ENCODE results near the gene CREBBP.
"Not testable (repeated sequence)": the region's sequence is repeated elsewhere in the genome, so short reads cannot be mapped to it uniquely, and the experiment has no call there.

The CREBBP gene

GRCh38 chr16:3909791-3910583 lies 29.5 kb upstream of the CREBBP start:
- Histone ChIP-seq H3K27me3 (ENCODE audit: control insufficient read depth in 1 of 2, insufficient read depth in 2 of 2, low read length in 2 of 2) (no peaks in the 10 kb centered on the region), H3K9ac (ENCODE audit: low read length in 2 of 2) (no peak overlapping the region), H3K4me3 (ENCODE audit: low read length in 2 of 2) (no peak overlapping the region), H3K36me3 (ENCODE audit: control insufficient read depth in 2 of 2, insufficient read depth in 2 of 2, low read length in 2 of 2) (no peaks in the 10 kb centered on the region), H3K4me1 (ENCODE audit: control insufficient read depth, insufficient read depth, low read length) (no peaks in the 10 kb centered on the region), H3K9me3 (ENCODE audit: control insufficient read depth in 2 of 2, low read length in 2 of 2) (no peaks in the 10 kb centered on the region), H3K27ac (ENCODE audit: low read length) (no peak overlapping the region)

- no peak overlapping the region for H3K4me3 ChIP-seq (ENCODE audit: low read length in 2 of 2)
- no peak overlapping the region for H3K9ac ChIP-seq (ENCODE audit: low read length in 2 of 2)
- H3K4me1 ChIP-seq (ENCODE audit: control insufficient read depth, insufficient read depth, low read length): no peaks in the 10 kb centered on the region
- H3K27me3 ChIP-seq (ENCODE audit: control insufficient read depth in 1 of 2, insufficient read depth in 2 of 2, low read length in 2 of 2): no peaks in the 10 kb centered on the region
- no peaks in the 10 kb centered on the region for H3K36me3 ChIP-seq (ENCODE audit: control insufficient read depth in 2 of 2, insufficient read depth in 2 of 2, low read length in 2 of 2)
- no peak overlapping the region for H3K27ac ChIP-seq (ENCODE audit: low read length)
- H3K9me3 ChIP-seq (ENCODE audit: control insufficient read depth in 2 of 2, low read length in 2 of 2): no peaks in the 10 kb centered on the region
Observed at GRCh38 chr16:3908951-3909437, 28.5 kb upstream of the CREBBP start.

DNA sequence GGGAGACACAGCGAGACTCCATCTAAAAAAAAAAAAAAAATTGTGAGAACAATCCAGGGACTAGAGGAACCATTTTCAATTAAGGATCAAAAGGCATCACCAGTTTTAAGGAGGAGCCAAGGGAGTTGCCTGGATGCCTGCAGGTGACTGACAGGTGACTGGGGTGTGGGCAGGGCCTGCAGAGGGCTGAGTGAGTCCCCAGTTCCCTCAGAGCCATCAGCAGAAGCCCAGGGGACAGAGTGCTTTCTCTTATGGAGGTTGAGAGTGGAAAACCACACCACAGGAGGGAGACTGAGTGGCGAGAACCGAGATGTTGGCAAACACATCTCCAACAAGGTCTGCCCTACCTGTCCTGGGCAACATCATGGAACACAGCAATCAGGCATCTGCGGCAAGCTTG lies 27.1 kb upstream of the CREBBP start:
- Histone ChIP-seq H3K9ac (ENCODE audit: low read length in 2 of 2) (no peak overlapping the region), H3K27ac (ENCODE audit: low read length) (no peak overlapping the region), H3K4me3 (ENCODE audit: low read length in 2 of 2) (no peak overlapping the region), H3K27me3 (ENCODE audit: control insufficient read depth in 1 of 2, insufficient read depth in 2 of 2, low read length in 2 of 2) (no peaks in the 10 kb centered on the region), H3K9me3 (ENCODE audit: control insufficient read depth in 2 of 2, low read length in 2 of 2) (no peaks in the 10 kb centered on the region), H3K36me3 (ENCODE audit: control insufficient read depth in 2 of 2, insufficient read depth in 2 of 2, low read length in 2 of 2) (no peaks in the 10 kb centered on the region), H3K4me1 (ENCODE audit: control insufficient read depth, insufficient read depth, low read length) (no peaks in the 10 kb centered on the region)

DNA sequence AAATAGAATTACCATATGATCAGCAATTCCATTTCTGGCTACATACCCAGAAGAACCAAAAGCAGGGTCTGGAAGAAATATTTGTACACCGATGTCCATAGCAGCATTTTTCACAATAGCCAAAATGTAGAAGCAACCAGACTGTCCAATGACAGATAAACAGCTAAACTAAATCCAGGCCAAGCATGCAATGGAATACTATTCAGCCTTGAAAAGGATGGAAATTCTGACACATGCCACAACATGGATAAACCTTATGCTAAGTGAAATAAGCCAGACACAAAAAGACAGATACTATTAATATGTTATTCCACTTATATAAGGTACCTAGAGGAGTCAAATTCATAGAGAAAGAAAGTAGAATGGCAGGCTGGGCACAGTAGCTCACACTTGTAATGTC lies 25.9 kb upstream of the CREBBP start:
- Histone ChIP-seq H3K4me1 (ENCODE audit: control insufficient read depth, insufficient read depth, low read length) (no peaks in the 10 kb centered on the region), H3K9ac (ENCODE audit: low read length in 2 of 2) (no peak overlapping the region), H3K4me3 (ENCODE audit: low read length in 2 of 2) (no peak overlapping the region), H3K36me3 (ENCODE audit: control insufficient read depth in 2 of 2, insufficient read depth in 2 of 2, low read length in 2 of 2) (no peaks in the 10 kb centered on the region), H3K27ac (ENCODE audit: low read length) (no peak overlapping the region), H3K27me3 (ENCODE audit: control insufficient read depth in 1 of 2, insufficient read depth in 2 of 2, low read length in 2 of 2) (no peaks in the 10 kb centered on the region), H3K9me3 (ENCODE audit: control insufficient read depth in 2 of 2, low read length in 2 of 2) (no peaks in the 10 kb centered on the region)

- Histone ChIP-seq H3K27me3 (ENCODE audit: control insufficient read depth in 1 of 2, insufficient read depth in 2 of 2, low read length in 2 of 2) (no peaks in the 10 kb centered on the region), H3K27ac (ENCODE audit: low read length) (no peak overlapping the region)
Observed at GRCh38 chr16:3904875-3905274, 24.4 kb upstream of the CREBBP start.

DNA sequence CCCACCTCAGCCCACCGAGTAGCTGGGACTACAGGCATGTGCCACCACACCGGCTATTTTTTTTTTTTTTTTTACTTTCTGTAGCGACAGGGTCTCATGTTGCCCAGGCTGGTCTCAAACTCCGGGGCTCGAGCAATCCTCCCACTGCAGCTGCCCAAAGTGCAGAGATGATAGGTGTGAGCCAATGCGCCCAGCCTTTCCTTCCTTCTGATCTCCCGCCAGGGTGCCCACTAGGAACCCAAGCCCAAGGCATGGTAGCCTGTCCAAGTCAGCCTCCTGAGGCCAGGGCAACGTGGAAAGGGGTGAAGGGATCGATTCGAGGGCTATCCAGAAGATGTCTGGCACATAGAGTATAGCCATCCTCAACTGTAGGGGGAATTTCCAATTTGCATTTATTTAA lies 9.6 kb upstream of the CREBBP start:
- Histone ChIP-seq H3K27ac (ENCODE audit: low read length) (no peak overlapping the region), H3K36me3 (ENCODE audit: control insufficient read depth in 2 of 2, insufficient read depth in 2 of 2, low read length in 2 of 2) (no peaks in the 10 kb centered on the region), H3K9ac (ENCODE audit: low read length in 2 of 2) (no peak overlapping the region), H3K27me3 (ENCODE audit: control insufficient read depth in 1 of 2, insufficient read depth in 2 of 2, low read length in 2 of 2) (no peaks in the 10 kb centered on the region), H3K9me3 (ENCODE audit: control insufficient read depth in 2 of 2, low read length in 2 of 2) (peaks cover 0 to 3% of the 10 kb centered on the region in 2 donors), H3K4me3 (ENCODE audit: low read length in 2 of 2) (no peak overlapping the region), H3K4me1 (ENCODE audit: control insufficient read depth, insufficient read depth, low read length) (no peaks in the 10 kb centered on the region)

More at GRCh38 chr16:3904875-3905274, 24.4 kb upstream of the CREBBP start:
- Histone ChIP-seq H3K4me3 (ENCODE audit: low read length in 2 of 2) (no peak overlapping the region), H3K9ac (ENCODE audit: low read length in 2 of 2) (no peak overlapping the region), H3K9me3 (ENCODE audit: control insufficient read depth in 2 of 2, low read length in 2 of 2) (no peaks in the 10 kb centered on the region), H3K36me3 (ENCODE audit: control insufficient read depth in 2 of 2, insufficient read depth in 2 of 2, low read length in 2 of 2) (no peaks in the 10 kb centered on the region), H3K4me1 (ENCODE audit: control insufficient read depth, insufficient read depth, low read length) (no peaks in the 10 kb centered on the region)

- no peaks in the 10 kb centered on the region for H3K27me3 ChIP-seq (ENCODE audit: control insufficient read depth in 1 of 2, insufficient read depth in 2 of 2, low read length in 2 of 2)
- H3K36me3 ChIP-seq (ENCODE audit: control insufficient read depth in 2 of 2, insufficient read depth in 2 of 2, low read length in 2 of 2): no peaks in the 10 kb centered on the region
- no peaks in the 10 kb centered on the region for H3K4me1 ChIP-seq (ENCODE audit: control insufficient read depth, insufficient read depth, low read length)
- no peak overlapping the region for H3K9ac ChIP-seq (ENCODE audit: low read length in 2 of 2)
- no peak overlapping the region for H3K4me3 ChIP-seq (ENCODE audit: low read length in 2 of 2)
- H3K27ac ChIP-seq (ENCODE audit: low read length): no peak overlapping the region
- no peaks in the 10 kb centered on the region for H3K9me3 ChIP-seq (ENCODE audit: control insufficient read depth in 2 of 2, low read length in 2 of 2)
Observed at GRCh38 chr16:3889059-3889458, 8.5 kb upstream of the CREBBP start.

DNA sequence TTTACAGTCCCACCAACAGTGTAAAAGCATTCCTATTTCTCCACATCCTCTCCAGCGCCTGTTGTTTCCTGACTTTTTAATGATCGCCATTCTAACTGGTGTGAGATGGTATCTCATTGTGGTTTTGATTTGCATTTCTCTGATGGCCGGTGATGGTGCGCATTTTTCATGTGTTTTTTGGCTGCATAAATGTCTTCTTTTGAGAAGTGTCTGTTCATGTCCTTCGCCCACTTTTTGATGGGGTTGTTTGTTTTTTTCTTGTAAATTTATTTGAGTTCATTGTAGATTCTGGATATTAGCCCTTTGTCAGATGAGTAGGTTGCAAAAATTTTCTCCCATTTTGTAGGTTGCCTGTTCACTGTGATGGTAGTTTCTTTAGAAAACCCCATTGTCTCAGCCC lies 5.5 kb upstream of the CREBBP start:
- H3K27me3 ChIP-seq (ENCODE audit: control insufficient read depth in 1 of 2, insufficient read depth in 2 of 2, low read length in 2 of 2); H3K36me3 ChIP-seq (ENCODE audit: control insufficient read depth in 2 of 2, insufficient read depth in 2 of 2, low read length in 2 of 2); H3K4me1 ChIP-seq (ENCODE audit: control insufficient read depth, insufficient read depth, low read length); H3K27ac ChIP-seq (ENCODE audit: low read length); H3K9ac ChIP-seq (ENCODE audit: low read length in 2 of 2); H3K4me3 ChIP-seq (ENCODE audit: low read length in 2 of 2); H3K9me3 ChIP-seq (ENCODE audit: control insufficient read depth in 2 of 2, low read length in 2 of 2): not testable (repeated sequence)

GRCh38 chr16:3884398-3884797 lies 3.9 kb upstream of the CREBBP start:
- Histone ChIP-seq H3K4me1 (ENCODE audit: control insufficient read depth, insufficient read depth, low read length) (peaks cover 8% of the 10 kb centered on the region), H3K36me3 (ENCODE audit: control insufficient read depth in 2 of 2, insufficient read depth in 2 of 2, low read length in 2 of 2) (no peaks in the 10 kb centered on the region), H3K9ac (ENCODE audit: low read length in 2 of 2) (no peak overlapping the region), H3K4me3 (ENCODE audit: low read length in 2 of 2) (no peak overlapping the region), H3K9me3 (ENCODE audit: control insufficient read depth in 2 of 2, low read length in 2 of 2) (no peaks in the 10 kb centered on the region), H3K27me3 (ENCODE audit: control insufficient read depth in 1 of 2, insufficient read depth in 2 of 2, low read length in 2 of 2) (no peaks in the 10 kb centered on the region), H3K27ac (ENCODE audit: low read length) (no peak overlapping the region)

DNA sequence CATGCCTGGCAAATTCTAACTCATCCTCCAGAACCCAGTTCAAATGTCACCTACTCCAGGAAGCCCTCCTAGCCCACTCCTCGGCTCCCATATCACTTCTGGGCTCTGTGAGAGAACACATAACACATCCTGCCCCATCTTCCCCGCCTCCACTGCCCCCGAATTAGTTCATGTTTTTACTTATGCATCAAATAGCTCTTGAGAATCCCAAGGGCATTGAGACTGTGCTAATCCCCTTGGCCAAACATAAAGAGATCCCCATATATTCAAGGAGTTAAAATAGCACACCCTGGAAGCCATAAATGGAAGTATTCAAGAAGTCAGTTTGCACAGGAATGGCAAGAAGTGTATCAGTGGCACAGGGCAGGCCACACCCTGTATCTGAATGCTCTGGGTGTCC lies 2.0 kb upstream of the CREBBP start:
- no peaks in the 10 kb centered on the region for H3K36me3 ChIP-seq (ENCODE audit: control insufficient read depth in 2 of 2, insufficient read depth in 2 of 2, low read length in 2 of 2)
- H3K27ac ChIP-seq (ENCODE audit: low read length): no peak overlapping the region
- no peaks in the 10 kb centered on the region for H3K9me3 ChIP-seq (ENCODE audit: control insufficient read depth in 2 of 2, low read length in 2 of 2)
- peaks cover 20% of the 10 kb centered on the region for H3K4me1 ChIP-seq (ENCODE audit: control insufficient read depth, insufficient read depth, low read length)
- H3K4me3 ChIP-seq (ENCODE audit: low read length in 2 of 2): no peak overlapping the region
- H3K9ac ChIP-seq (ENCODE audit: low read length in 2 of 2): no peak overlapping the region
- H3K27me3 ChIP-seq (ENCODE audit: control insufficient read depth in 1 of 2, insufficient read depth in 2 of 2, low read length in 2 of 2): no peaks in the 10 kb centered on the region

- H3K36me3 ChIP-seq (ENCODE audit: control insufficient read depth in 2 of 2, insufficient read depth in 2 of 2, low read length in 2 of 2): no peaks in the 10 kb centered on the region
- no peaks in the 10 kb centered on the region for H3K9me3 ChIP-seq (ENCODE audit: control insufficient read depth in 2 of 2, low read length in 2 of 2)
- H3K4me3 ChIP-seq (ENCODE audit: low read length in 2 of 2): no peak overlapping the region
- H3K9ac ChIP-seq (ENCODE audit: low read length in 2 of 2): no peak overlapping the region
- no peaks in the 10 kb centered on the region for H3K27me3 ChIP-seq (ENCODE audit: control insufficient read depth in 1 of 2, insufficient read depth in 2 of 2, low read length in 2 of 2)
- H3K27ac ChIP-seq (ENCODE audit: low read length): no peak overlapping the region
- peaks cover 30% of the 10 kb centered on the region for H3K4me1 ChIP-seq (ENCODE audit: control insufficient read depth, insufficient read depth, low read length)
Observed at GRCh38 chr16:3881499-3881990, 1.0 kb upstream of the CREBBP start.

All from stomach smooth muscle (tissue), 2 donors.